NCI-H748 (cell line): Measurements from ENCODE around the gene VOPP1.

Experiments
- DNase-seq: peaks from one replicate; lab custom pipeline; 2025; ENCODE audit not compliant: unreplicated experiment; lab: John Stamatoyannopoulos, UW

The VOPP1 gene

GRCh38 chr7:55440040-55440690, 132.1 kb downstream of the VOPP1 start:
- DNase-seq = no peak

DNA sequence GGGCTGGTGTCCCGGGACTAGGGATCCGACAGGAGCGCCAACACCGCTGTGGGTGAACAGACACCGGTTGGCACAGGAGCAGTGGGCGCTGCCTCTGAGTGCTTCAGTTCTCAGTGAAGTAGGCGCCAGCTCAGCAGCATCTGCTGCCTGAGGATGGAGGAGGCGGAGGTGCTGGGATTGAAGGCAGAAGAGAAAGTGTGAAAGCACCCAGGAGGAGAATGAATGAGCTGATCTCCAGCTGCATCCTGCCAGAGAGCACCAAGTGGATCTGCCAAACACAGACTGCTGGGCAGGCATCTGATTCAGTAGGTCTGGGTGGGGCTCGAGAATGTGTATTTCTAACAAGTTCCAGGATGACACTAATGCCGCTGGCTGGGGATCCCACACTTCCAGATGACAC, 132.7 kb downstream of the VOPP1 start:
- DNase-seq = peak; percentile 70

- peak; percentile 92 for DNase-seq
Measured at GRCh38 chr7:55438757-55439525, 133.4 kb downstream of the VOPP1 start.

DNA sequence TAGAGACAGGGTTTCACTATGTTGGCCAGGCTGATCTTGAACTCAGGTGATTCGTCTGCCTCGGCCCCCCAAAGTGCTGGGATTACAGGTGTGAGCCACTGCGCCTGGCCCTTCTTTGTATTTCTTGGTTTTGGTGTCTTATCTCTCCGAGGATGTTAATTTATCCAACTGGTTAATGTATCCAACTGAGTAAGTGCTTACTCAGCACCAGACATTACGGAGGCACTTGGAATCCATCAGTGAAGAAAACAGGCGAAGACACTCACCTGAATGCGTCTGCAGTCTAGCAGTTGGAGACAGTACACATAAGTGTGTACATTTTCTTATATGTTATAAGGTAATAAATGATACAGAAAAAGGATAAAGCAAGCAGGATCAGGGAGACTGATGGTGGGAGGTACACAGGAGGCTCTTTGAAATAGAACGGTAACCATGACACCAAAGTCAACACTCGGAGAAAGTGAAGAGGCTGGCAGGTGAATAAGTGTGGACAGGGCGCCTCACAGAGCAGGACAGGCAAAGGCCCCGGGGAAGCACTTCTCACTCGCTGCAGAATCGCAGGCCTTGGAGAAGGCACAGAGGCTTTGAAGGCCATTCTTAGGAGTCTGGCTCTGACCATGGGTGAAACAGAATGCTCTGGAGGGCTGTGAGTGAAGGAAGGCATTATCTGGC, 134.1 kb downstream of the VOPP1 start:
- peak; percentile 92 for DNase-seq

- DNase-seq = no peak
Measured at GRCh38 chr7:55437375-55437774, 134.9 kb downstream of the VOPP1 start.

DNA sequence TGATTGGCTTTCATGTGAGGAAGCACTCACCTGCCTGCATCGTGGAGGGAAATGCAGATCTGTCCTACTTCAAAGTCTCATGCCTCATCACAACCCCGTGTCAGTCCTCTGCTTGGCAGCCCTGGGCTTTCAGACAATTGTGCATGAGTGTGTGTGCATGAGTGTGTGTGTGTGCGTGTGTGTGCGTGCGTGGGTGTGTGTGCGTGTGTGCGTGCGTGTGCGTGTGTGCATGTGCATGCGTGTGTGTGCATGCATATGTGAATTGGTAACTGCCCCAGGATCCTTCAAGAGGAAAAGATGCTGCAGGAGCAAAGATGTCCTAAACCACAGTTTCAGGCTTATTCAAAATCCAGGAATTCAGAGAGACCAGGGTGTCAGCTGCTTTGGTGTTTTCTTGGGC, 135.8 kb downstream of the VOPP1 start:
- no peak for DNase-seq

DNA sequence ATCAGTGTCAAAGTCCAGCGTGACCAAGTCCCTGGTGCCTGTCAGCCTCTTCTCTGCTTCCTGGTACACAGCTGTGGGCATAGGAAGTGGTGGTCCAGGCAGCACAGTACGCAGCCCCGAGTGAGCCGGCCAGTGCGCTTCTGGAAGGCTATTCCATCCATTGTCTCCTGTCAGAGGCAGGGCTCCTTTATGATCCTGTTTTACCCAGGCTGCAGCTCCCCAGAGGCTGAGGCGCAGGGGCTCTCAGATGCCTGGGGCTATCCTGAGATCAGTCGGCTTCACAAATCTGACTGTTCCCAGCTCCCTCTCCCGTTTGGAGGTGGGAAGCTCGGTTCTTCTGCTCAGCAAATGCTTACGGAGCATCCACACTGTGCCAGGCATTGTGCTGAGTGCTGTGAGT, 136.8 kb downstream of the VOPP1 start:
- DNase-seq = no peak

DNA sequence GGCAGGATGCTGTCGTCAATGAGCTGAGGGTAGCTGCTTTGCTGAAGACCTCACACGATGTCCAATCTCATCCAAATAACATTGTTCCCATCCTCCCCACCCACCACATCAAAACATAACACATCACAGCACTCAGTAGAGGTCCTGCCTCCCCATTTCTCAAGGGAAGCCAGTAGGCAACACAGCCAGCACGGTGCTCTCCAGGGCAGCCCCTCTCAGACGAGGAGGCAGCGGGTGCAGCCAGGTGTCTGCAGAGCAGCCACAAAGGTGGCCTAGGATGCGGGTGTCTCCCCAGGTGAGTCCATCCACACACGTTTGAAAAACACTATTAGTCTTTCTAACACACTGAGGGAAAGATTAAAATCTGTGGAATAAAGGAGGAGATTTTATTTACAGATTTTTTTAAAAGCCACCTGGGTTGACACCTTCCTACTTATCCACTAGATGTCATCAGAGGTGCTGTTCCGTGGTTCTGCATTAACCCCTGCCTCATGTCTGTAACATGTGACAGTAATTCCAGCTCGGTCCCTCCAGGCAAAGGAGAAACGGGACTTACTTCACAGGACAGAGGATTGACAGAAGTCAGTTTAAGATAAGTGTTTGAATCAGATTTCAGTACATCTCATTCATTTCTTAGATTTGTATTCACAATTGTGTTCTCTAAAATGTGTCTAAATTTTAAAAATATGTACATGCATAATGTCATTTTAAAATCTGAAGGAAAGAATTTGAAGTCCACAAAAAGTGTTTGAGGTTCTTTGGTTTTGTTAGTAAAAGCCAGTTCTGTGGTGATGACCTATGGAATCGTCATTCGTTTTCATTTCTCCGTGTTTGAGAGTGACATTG, 139.1 kb downstream of the VOPP1 start:
- peak; percentile 76 for DNase-seq

GRCh38 chr7:55432506-55432905, 139.8 kb downstream of the VOPP1 start:
- no peak for DNase-seq

GRCh38 chr7:55431898-55432297, 140.4 kb downstream of the VOPP1 start:
- no peak for DNase-seq

- no peak for DNase-seq
Measured at GRCh38 chr7:55429835-55430499, 142.3 kb downstream of the VOPP1 start.

DNA sequence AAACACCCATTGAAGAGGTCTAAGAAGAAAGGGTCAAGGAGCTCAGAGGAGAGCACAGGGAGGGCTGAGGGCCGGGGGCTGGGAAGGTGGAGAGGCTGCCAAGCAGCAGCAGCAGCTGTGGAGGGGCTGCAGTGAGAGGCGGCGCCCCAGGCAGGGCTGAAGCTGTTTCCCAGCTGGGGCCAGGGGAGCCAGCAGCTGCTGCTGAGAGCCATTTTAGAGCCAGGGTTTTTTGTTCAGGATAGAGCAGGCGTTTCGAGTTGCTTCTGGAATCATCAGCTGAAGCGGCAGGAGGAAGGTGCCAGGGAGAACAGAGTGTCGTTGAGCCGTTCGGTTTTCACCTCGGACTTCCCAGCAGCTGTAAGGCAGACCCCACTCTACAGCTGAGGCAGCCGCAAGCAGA, 144.5 kb downstream of the VOPP1 start:
- DNase-seq = no peak

GRCh38 chr7:55427342-55427741, 145.0 kb downstream of the VOPP1 start:
- DNase-seq = no peak

- DNase-seq = no peak
Measured at GRCh38 chr7:55426676-55427075, 145.6 kb downstream of the VOPP1 start.

DNA sequence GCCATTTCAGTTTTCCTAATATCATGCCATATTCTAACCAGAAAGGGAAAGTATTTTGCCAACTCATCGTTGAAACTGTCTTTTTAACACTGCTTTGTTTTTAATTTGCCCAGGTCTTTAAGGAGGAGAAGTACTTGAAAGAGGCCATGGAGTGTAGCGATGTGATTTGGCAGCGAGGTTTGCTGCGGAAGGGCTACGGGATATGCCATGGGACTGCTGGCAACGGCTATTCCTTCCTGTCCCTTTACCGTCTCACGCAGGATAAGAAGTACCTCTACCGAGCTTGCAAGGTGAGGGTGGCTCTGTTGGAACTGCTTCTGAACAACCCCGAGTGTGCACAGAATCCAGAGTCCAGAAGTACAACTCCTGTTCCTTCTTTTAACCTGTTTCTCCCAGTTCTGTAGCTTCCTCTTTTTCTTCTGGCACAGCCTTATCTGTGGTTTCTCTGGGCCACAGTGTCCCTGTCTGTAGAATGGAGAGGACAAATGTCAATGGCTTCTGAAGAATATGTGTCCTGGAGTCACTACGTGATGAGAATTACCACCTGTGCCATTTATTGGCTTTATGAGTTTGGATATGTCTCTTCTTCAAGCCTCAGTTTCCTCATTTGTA, 147.1 kb downstream of the VOPP1 start:
- no peak for DNase-seq

DNA sequence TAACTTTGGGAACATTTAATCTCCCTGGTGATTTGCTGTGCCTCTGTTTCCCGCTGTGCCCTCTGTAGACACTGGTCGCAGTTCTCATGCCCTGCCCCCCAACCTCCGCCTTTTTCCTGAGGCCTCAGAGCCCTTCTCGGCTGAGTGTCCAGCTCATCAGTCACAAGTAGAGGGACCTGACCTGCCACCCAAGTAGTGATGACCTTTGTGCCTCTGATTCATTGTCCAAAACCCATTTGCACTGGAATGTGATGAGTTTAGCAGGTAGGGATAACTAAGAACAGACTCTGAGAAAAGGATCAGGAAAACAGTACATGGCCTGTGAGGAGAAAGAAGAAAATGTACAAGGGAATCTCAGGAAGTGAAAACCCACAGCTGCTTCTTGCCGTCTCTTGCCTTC, 148.4 kb downstream of the VOPP1 start:
- DNase-seq = no peak

DNA sequence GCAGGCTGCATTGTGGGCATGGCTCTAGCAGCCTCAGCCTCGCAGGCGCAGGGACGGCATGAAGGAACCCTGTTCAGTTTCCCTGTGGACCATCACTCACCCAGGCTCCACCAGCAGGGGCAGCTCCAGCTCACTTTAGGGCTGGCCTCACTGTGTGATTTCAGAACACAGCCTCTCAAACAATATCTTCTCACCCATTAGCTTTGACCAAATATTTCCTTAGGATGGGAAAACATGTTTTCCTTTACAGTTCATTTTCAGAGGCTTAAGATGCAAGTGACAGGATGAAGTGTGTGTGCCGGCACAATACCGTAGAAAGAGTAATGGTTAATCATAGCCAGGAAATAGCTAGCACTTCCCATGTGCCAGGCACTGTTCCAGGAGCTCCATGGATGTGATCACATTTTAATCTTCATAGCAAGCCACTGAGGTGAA, 149.0 kb downstream of the VOPP1 start:
- no peak for DNase-seq
